OCI-LY3 (cell line): ENCODE measurements around the gene STAP1.

Experiments used
- EZH2phosphoT487 ChIP-seq: fragments of 200-600 bp; shearing (Covaris generic); IDR thresholded peaks from 2 replicates; pipeline ENCODE4 v1.6.1; 2018; ENCODE audit warnings: antibody characterized with exemption, mixed run types, low read depth
- TF ChIP-seq, protein P1 (sequence below): fragments of 200-600, 300-600 bp; sonication (generic); IDR thresholded peaks from 2 replicates; pipeline ENCODE4 v1.5.1; 2014; ENCODE audit warnings: antibody characterized with exemption, low read length, low read depth

GRCh38 chr4:67573193-67573592, 14.7 kb downstream of the STAP1 start:
- TF ChIP-seq, protein P1, sequence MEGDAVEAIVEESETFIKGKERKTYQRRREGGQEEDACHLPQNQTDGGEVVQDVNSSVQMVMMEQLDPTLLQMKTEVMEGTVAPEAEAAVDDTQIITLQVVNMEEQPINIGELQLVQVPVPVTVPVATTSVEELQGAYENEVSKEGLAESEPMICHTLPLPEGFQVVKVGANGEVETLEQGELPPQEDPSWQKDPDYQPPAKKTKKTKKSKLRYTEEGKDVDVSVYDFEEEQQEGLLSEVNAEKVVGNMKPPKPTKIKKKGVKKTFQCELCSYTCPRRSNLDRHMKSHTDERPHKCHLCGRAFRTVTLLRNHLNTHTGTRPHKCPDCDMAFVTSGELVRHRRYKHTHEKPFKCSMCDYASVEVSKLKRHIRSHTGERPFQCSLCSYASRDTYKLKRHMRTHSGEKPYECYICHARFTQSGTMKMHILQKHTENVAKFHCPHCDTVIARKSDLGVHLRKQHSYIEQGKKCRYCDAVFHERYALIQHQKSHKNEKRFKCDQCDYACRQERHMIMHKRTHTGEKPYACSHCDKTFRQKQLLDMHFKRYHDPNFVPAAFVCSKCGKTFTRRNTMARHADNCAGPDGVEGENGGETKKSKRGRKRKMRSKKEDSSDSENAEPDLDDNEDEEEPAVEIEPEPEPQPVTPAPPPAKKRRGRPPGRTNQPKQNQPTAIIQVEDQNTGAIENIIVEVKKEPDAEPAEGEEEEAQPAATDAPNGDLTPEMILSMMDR: no peak
- no peak for TF ChIP-seq EZH2phosphoT487
